Eye (tissue), 1 donor: ENCODE measurements around the gene MAFG.

ENCODE experiments used
- DNase-seq: peaks from one replicate; pipeline ENCODE4 v3.0.0-alpha.2; 2015

The MAFG gene

GRCh38 chr17:81934850-81935708 is 7.5 kb upstream of the MAFG start:
- no peak for DNase-seq

GRCh38 chr17:81934098-81934757 is 6.7 kb upstream of the MAFG start:
- DNase-seq, result no peak

GRCh38 chr17:81933178-81933699 is 5.7 kb upstream of the MAFG start:
- no peak for DNase-seq

- DNase-seq, result no peak
Observed at GRCh38 chr17:81932333-81932983, 4.9 kb upstream of the MAFG start.

- DNase-seq, result no peak
Observed at GRCh38 chr17:81931557-81932332, 4.2 kb upstream of the MAFG start.

- no peak for DNase-seq
Observed at GRCh38 chr17:81931189-81931556, 3.6 kb upstream of the MAFG start.

GRCh38 chr17:81930142-81931125 is 2.9 kb upstream of the MAFG start:
- DNase-seq, result no peak

- no peak for DNase-seq
Observed at GRCh38 chr17:81929253-81930141, 2.0 kb upstream of the MAFG start.

GRCh38 chr17:81928544-81929252 is 1.2 kb upstream of the MAFG start:
- peak; percentile 49 for DNase-seq

- no peak for DNase-seq
Observed at GRCh38 chr17:81927152-81927652, 333 bp downstream of the MAFG start.

- DNase-seq, result peak; percentile 76
Observed at GRCh38 chr17:81926451-81927151, 934 bp downstream of the MAFG start.

GRCh38 chr17:81925860-81926450 is 1.6 kb downstream of the MAFG start:
- no peak for DNase-seq

- DNase-seq, result no peak
Observed at GRCh38 chr17:81924557-81925532, 2.7 kb downstream of the MAFG start.

- DNase-seq, result peak; percentile 58
Observed at GRCh38 chr17:81923302-81924260, 4.0 kb downstream of the MAFG start.

- no peak for DNase-seq
Observed at GRCh38 chr17:81922566-81923301, 4.8 kb downstream of the MAFG start.
